Prostate gland (tissue), 2 donors: ENCODE measurements around the gene CES2.

Experiments
- POLR2A ChIP-seq: fragments of 450-650 bp; IDR thresholded peaks from one replicate; pipeline ENCODE4 v1.6.1; 2016; ENCODE audit warnings: antibody characterized with exemption, mild to moderate bottlenecking
- TF ChIP-seq, protein P1 (sequence below), 4 experiments: fragments of 200-600 bp in 2 of 4; fragments of 450-650 bp in 2 of 4; sonication (generic) in 2 of 4; IDR thresholded peaks; 1 replicate in 3 of 4; 2 replicates in 1 of 4; pipeline ENCODE4 v1.5.1; 2016 to 2019; ENCODE audit warnings: antibody characterized with exemption in 4 of 4, mild to moderate bottlenecking in 2 of 4, moderate library complexity in 2 of 4

DNA sequence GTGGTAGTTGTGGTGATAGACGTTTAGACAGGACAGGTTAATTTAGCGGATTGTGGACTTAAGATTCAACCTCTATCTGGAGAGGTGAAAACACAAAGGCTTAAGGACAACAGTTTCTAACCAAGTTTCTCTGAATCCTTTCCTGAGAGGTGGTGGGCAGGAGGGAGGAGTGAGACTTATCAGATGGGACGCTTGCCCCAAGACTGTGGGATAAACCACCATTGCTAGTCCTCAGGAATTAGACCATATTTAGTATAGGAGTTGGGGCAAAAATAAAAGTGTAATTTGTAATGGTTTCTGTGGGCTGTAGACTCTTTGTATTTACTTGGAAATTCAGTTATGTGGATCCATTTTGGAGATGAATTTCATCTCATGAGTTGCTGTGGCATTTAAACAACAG lies 48.4 kb upstream of the CES2 start:
- TF ChIP-seq, protein P1, sequence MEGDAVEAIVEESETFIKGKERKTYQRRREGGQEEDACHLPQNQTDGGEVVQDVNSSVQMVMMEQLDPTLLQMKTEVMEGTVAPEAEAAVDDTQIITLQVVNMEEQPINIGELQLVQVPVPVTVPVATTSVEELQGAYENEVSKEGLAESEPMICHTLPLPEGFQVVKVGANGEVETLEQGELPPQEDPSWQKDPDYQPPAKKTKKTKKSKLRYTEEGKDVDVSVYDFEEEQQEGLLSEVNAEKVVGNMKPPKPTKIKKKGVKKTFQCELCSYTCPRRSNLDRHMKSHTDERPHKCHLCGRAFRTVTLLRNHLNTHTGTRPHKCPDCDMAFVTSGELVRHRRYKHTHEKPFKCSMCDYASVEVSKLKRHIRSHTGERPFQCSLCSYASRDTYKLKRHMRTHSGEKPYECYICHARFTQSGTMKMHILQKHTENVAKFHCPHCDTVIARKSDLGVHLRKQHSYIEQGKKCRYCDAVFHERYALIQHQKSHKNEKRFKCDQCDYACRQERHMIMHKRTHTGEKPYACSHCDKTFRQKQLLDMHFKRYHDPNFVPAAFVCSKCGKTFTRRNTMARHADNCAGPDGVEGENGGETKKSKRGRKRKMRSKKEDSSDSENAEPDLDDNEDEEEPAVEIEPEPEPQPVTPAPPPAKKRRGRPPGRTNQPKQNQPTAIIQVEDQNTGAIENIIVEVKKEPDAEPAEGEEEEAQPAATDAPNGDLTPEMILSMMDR (IDR thresholded peaks at IDR 0.05) = no peak
- no peak for TF ChIP-seq POLR2A
